IMR-90 (cell line): ENCODE measurements around the gene ATP2B1. TPM values are rescaled to one million over a fixed set of nuclear protein-coding genes. Genes with fewer than 3 reads are reported as not detected.

Experiments
- ATAC-seq: fragments of 200-7000 bp; cut with Tn5 transposase; 2 replicates; pipeline ENCODE4 v1.9.1; 2020; ENCODE audit warnings: low read depth, mild to moderate bottlenecking, moderate library complexity
- BruUV-seq: library from RNA; stranded (reverse); fragments of 400-500 nt; replicated peaks from 2 replicates; lab custom pipeline; 2021; lab: Mats Ljungman, UMichigan
- CTCF ChIA-PET: fragments of 300-600 bp; formaldehyde crosslinking; extraction: SDS; loops from one replicate; lab custom pipeline; 2021; ENCODE audit warnings: antibody characterized with exemption; lab: Yijun Ruan, JAX
- POLR2A ChIA-PET: fragments of 300-600 bp; sonication (Branson Sonifier 250); formaldehyde crosslinking; loops from one replicate; lab custom pipeline; 2022; ENCODE audit warnings: antibody characterized with exemption; ENCODE audit not compliant: unreplicated experiment; lab: Charles Lee
- DNase-seq: peaks from one replicate; pipeline ENCODE4 v3.0.0; 2013
- H2AFZ ChIP-seq: replicated peaks from 2 replicates; pipeline ENCODE3; 2013; ENCODE audit warnings: low read length, mild to moderate bottlenecking; ENCODE audit not compliant: poor library complexity
- H2AK5ac ChIP-seq: 2 replicates; pipeline ENCODE4 v1.6.1; 2013; ENCODE audit warnings: low read depth, low read length, inconsistent platforms
- H2AK9ac ChIP-seq: replicated peaks from 2 replicates; pipeline ENCODE3; 2013; ENCODE audit warnings: mild to moderate bottlenecking, low read depth, low read length, moderate library complexity; ENCODE audit not compliant: poor library complexity
- H2BK120ac ChIP-seq: 2 replicates; pipeline ENCODE4 v1.6.1; 2013; ENCODE audit warnings: low read depth, low read length, inconsistent platforms
- H2BK15ac ChIP-seq: 3 replicates; pipeline ENCODE4 v1.6.1; 2013; ENCODE audit warnings: low read depth, low read length, inconsistent platforms
- H2BK20ac ChIP-seq: 2 replicates; pipeline ENCODE4 v1.6.1; 2013; ENCODE audit warnings: low read depth, mild to moderate bottlenecking, inconsistent platforms, low read length, moderate library complexity
- H2BK5ac ChIP-seq: 2 replicates; pipeline ENCODE4 v1.6.1; 2013; ENCODE audit warnings: mild to moderate bottlenecking, low read depth, low read length, inconsistent platforms; ENCODE audit not compliant: poor library complexity, severe bottlenecking
- H3K14ac ChIP-seq: replicated peaks from 2 replicates; pipeline ENCODE4 v1.6.1; 2013; ENCODE audit warnings: low read depth, low read length, inconsistent platforms
- H3K18ac ChIP-seq: 2 replicates; pipeline ENCODE4 v1.6.1; 2013; ENCODE audit warnings: low read depth, low read length, control low read depth
- H3K23ac ChIP-seq: 2 replicates; pipeline ENCODE4 v1.6.1; 2013; ENCODE audit warnings: low read depth, low read length, inconsistent platforms
- H3K27ac ChIP-seq: 2 replicates; pipeline ENCODE4 v1.5.1; 2013; ENCODE audit warnings: mild to moderate bottlenecking, control low read depth, low read length; ENCODE audit not compliant: insufficient read depth
- H3K27me3 ChIP-seq: 2 replicates; pipeline ENCODE4 v1.6.1; 2013; ENCODE audit warnings: low read length; ENCODE audit not compliant: control insufficient read depth, insufficient read depth
- H3K36me3 ChIP-seq: 2 replicates; pipeline ENCODE4 v1.6.1; 2013; ENCODE audit warnings: low read length, mixed read lengths; ENCODE audit not compliant: control insufficient read depth, insufficient read depth
- H3K4ac ChIP-seq: 2 replicates; pipeline ENCODE4 v1.6.1; 2013; ENCODE audit warnings: low read depth, low read length, inconsistent platforms
- H3K4me1 ChIP-seq: 2 replicates; pipeline ENCODE4 v1.6.1; 2013; ENCODE audit warnings: low read length, mixed read lengths; ENCODE audit not compliant: control insufficient read depth, insufficient read depth
- H3K4me2 ChIP-seq: 2 replicates; pipeline ENCODE4 v1.6.1; 2013; ENCODE audit warnings: low read depth, mild to moderate bottlenecking, control low read depth, low read length, moderate library complexity
- H3K4me3 ChIP-seq: 2 replicates; pipeline ENCODE4 v1.5.1; 2013; ENCODE audit warnings: low read depth, mild to moderate bottlenecking, control low read depth, low read length, moderate library complexity; ENCODE audit not compliant: insufficient read depth
- H3K56ac ChIP-seq: 2 replicates; pipeline ENCODE4 v1.6.1; 2013; ENCODE audit warnings: low read length, inconsistent platforms; ENCODE audit not compliant: insufficient read depth; ENCODE audit errors: extremely low read depth
- H3K79me1 ChIP-seq, 2 experiments: 2 replicates each; pipeline ENCODE4 v1.6.1; 2013; ENCODE audit warnings: low read length in 2 of 2, inconsistent platforms in 1 of 2, low read depth in 1 of 2
- H3K9ac ChIP-seq: 2 replicates; pipeline ENCODE4 v1.6.1; 2013; ENCODE audit warnings: low read depth, low read length, control low read depth
- H3K9me1 ChIP-seq: 2 replicates; pipeline ENCODE4 v1.6.1; 2013; ENCODE audit warnings: low read length, inconsistent platforms; ENCODE audit not compliant: insufficient read depth
- H3K9me3 ChIP-seq: 2 replicates; pipeline ENCODE4 v1.6.1; 2013; ENCODE audit warnings: low read length; ENCODE audit not compliant: control insufficient read depth, insufficient read depth
- H4K20me1 ChIP-seq: 2 replicates; pipeline ENCODE4 v1.6.1; 2013; ENCODE audit warnings: low read length, inconsistent platforms; ENCODE audit not compliant: insufficient read depth
- H4K5ac ChIP-seq: 2 replicates; pipeline ENCODE4 v1.6.1; 2013; ENCODE audit warnings: mild to moderate bottlenecking, low read depth, low read length, control low read depth
- H4K8ac ChIP-seq, 2 experiments: 2 replicates each; pipeline ENCODE4 v1.6.1; 2013; ENCODE audit warnings: low read depth in 2 of 2, low read length in 2 of 2, control low read depth in 1 of 2, inconsistent platforms in 1 of 2
- H4K91ac ChIP-seq: 2 replicates; pipeline ENCODE4 v1.6.1; 2013; ENCODE audit warnings: low read depth, low read length, inconsistent platforms; ENCODE audit not compliant: insufficient read depth
- BHLHE40 ChIP-seq: fragments of 150-350 bp; IDR thresholded peaks from 2 replicates; pipeline ENCODE4 v1.6.1; 2016; ENCODE audit warnings: mild to moderate bottlenecking, low read depth, low read length
- CEBPB ChIP-seq: IDR thresholded peaks from 2 replicates; pipeline ENCODE4 v1.6.1; 2012; ENCODE audit warnings: low read depth, low read length, improper control_type of control experiment
- CHD1 ChIP-seq: IDR thresholded peaks from 2 replicates; pipeline ENCODE4 v1.6.1; 2012; ENCODE audit warnings: low read depth, low read length, improper control_type of control experiment
- FOS ChIP-seq: fragments of 150-350 bp; IDR thresholded peaks from 2 replicates; pipeline ENCODE4 v1.6.1; 2016; ENCODE audit warnings: low read depth, low read length
- MAFK ChIP-seq: IDR thresholded peaks from 2 replicates; pipeline ENCODE4 v1.6.1; 2012; ENCODE audit warnings: low read depth, low read length, improper control_type of control experiment
- MAZ ChIP-seq: IDR thresholded peaks from 2 replicates; pipeline ENCODE4 v1.6.1; 2012; ENCODE audit warnings: low read depth, mild to moderate bottlenecking, low read length, improper control_type of control experiment, moderate library complexity, borderline replicate concordance
- MXI1 ChIP-seq: IDR thresholded peaks from 2 replicates; pipeline ENCODE4 v1.6.1; 2012; ENCODE audit warnings: low read depth, mild to moderate bottlenecking, low read length, moderate library complexity, borderline replicate concordance
- NFE2L2 ChIP-seq: fragments of 150-350 bp; IDR thresholded peaks from 2 replicates; pipeline ENCODE4 v1.6.1; 2016; ENCODE audit warnings: low read depth, mild to moderate bottlenecking, low read length
- POLR2A ChIP-seq: IDR thresholded peaks from 2 replicates; pipeline ENCODE4 v1.6.1; 2012; ENCODE audit warnings: mild to moderate bottlenecking, low read depth, low read length
- RAD21 ChIP-seq: IDR thresholded peaks from 2 replicates; pipeline ENCODE4 v1.6.1; 2012; ENCODE audit warnings: low read length, improper control_type of control experiment
- RCOR1 ChIP-seq: IDR thresholded peaks from 2 replicates; pipeline ENCODE4 v1.6.1; 2012; ENCODE audit warnings: mild to moderate bottlenecking, low read length, improper control_type of control experiment; ENCODE audit not compliant: insufficient replicate concordance
- RFX5 ChIP-seq: IDR thresholded peaks from 2 replicates; pipeline ENCODE4 v1.8.0; 2012; ENCODE audit warnings: low read depth, mild to moderate bottlenecking, low read length, moderate library complexity
- SMC3 ChIP-seq: fragments of 150-350 bp; IDR thresholded peaks from 2 replicates; pipeline ENCODE4 v1.6.1; 2016; ENCODE audit warnings: low read depth, mild to moderate bottlenecking, antibody characterized with exemption, low read length, moderate library complexity
- WGBS, 2 experiments: methylation state at CpG; one replicate each; pipeline versions ENCODE4 v1.1.5 to v1.1.7; 2013; ENCODE audit warnings: missing lambda C conversion rate in 2 of 2; ENCODE audit not compliant: insufficient read length in 1 of 2; ENCODE audit errors: extremely low coverage in 2 of 2; 5-methylcytosine and 5-hydroxymethylcytosine counted together
- dilution Hi-C: fragments of 300-500 bp; cut with HindIII; formaldehyde crosslinking; loops from one replicate; pipeline ENCODE4 v1.14.3; 2018; ENCODE audit warnings: low sequenced_read_pairs; ENCODE audit not compliant: unreplicated experiment
- in situ Hi-C: fragments of 300-500 bp; cut with MboI; formaldehyde crosslinking; loops from 3 replicates; pipeline ENCODE4 v1.14.3; 2019; ENCODE audit warnings: low sequenced_read_pairs, inconsistent platforms, mixed read lengths
- intact Hi-C: fragments of 100-400 bp; cut with micrococcal nuclease; formaldehyde crosslinking; loops from 2 replicates; pipeline ENCODE4 v1.10.0; 2022
- polyA plus RNA-seq, 3 experiments: library from polyadenylated mRNA; depleted of rRNA; stranded (reverse); fragments of >200 nt; gene quantifications; 2 replicates each; pipeline ENCODE4 v1.2.3, GENCODE V29; 2012; ENCODE audit warnings: low replicate concordance in 1 of 3
- total RNA-seq: library from RNA; depleted of rRNA; stranded (reverse); fragments of >200 nt; gene quantifications from 2 replicates; pipeline ENCODE4 v1.2.3, GENCODE V29; 2012
- TF ChIP-seq, protein P1 (sequence below): conservative IDR thresholded peaks from 2 replicates; pipeline ENCODE4 v1.5.1; 2012; ENCODE audit warnings: mild to moderate bottlenecking, low read depth, low read length, improper control_type of control experiment
- TF ChIP-seq, protein P2 (sequence below): fragments of 150-350 bp; IDR thresholded peaks from 2 replicates; pipeline ENCODE4 v1.6.1; 2017; ENCODE audit warnings: mild to moderate bottlenecking, antibody characterized with exemption, low read length, low read depth
- TF ChIP-seq, protein P3 (sequence below): fragments of 150-350 bp; IDR thresholded peaks from 2 replicates; pipeline ENCODE4 v1.6.1; 2016; ENCODE audit warnings: low read depth, mild to moderate bottlenecking, low read length, moderate library complexity, borderline replicate concordance

ATP2B1 gene
- total and polyA plus RNA-seq, 2 of the 4 experiments (the other 2 are of a cell fraction): 9.9 to 32.6 TPM

DNA sequence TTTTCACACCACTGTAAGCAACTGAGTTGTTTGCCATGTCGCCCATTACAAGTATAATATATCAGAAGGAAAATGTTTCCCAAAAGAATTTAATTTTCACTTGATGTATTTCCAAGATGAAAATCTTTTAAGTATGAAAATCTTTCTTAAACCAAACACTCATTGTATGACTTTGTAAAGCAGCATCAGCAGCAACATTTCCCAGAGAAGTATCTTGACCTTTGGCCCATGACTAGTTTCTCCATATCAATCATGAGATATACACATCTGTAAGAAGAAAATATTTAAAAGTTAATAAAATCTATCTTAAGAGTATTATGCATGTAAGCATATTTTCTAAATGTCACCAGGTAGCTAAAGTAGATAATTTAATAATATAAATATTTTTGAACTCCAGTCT is 52.8 kb downstream of the ATP2B1 start:
- ChIA-PET CTCF (no interaction called here), POLR2A (no interaction called here)
- H3K4ac ChIP-seq: no peak overlapping the region
- H2AFZ ChIP-seq: no peak overlapping the region
- TF ChIP-seq CHD1 (no peak), RCOR1 (no peak), MAFK (no peak), NFE2L2 (no peak), POLR2A (no peak), RFX5 (no peak), MXI1 (no peak), SMC3 (no peak), BHLHE40 (no peak), FOS (no peak), CEBPB (no peak), MAZ (no peak), RAD21 (no peak)
- TF ChIP-seq, protein P1, sequence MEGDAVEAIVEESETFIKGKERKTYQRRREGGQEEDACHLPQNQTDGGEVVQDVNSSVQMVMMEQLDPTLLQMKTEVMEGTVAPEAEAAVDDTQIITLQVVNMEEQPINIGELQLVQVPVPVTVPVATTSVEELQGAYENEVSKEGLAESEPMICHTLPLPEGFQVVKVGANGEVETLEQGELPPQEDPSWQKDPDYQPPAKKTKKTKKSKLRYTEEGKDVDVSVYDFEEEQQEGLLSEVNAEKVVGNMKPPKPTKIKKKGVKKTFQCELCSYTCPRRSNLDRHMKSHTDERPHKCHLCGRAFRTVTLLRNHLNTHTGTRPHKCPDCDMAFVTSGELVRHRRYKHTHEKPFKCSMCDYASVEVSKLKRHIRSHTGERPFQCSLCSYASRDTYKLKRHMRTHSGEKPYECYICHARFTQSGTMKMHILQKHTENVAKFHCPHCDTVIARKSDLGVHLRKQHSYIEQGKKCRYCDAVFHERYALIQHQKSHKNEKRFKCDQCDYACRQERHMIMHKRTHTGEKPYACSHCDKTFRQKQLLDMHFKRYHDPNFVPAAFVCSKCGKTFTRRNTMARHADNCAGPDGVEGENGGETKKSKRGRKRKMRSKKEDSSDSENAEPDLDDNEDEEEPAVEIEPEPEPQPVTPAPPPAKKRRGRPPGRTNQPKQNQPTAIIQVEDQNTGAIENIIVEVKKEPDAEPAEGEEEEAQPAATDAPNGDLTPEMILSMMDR: no peak
- TF ChIP-seq, protein P2, sequence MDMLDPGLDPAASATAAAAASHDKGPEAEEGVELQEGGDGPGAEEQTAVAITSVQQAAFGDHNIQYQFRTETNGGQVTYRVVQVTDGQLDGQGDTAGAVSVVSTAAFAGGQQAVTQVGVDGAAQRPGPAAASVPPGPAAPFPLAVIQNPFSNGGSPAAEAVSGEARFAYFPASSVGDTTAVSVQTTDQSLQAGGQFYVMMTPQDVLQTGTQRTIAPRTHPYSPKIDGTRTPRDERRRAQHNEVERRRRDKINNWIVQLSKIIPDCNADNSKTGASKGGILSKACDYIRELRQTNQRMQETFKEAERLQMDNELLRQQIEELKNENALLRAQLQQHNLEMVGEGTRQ: no peak
- TF ChIP-seq, protein P3, sequence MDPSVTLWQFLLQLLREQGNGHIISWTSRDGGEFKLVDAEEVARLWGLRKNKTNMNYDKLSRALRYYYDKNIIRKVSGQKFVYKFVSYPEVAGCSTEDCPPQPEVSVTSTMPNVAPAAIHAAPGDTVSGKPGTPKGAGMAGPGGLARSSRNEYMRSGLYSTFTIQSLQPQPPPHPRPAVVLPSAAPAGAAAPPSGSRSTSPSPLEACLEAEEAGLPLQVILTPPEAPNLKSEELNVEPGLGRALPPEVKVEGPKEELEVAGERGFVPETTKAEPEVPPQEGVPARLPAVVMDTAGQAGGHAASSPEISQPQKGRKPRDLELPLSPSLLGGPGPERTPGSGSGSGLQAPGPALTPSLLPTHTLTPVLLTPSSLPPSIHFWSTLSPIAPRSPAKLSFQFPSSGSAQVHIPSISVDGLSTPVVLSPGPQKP: no peak
- H2BK15ac ChIP-seq: no peak overlapping the region
- no peaks in the 10 kb centered on the region for H3K27me3 ChIP-seq
- no peak overlapping the region for H2AK9ac ChIP-seq
- H2AK5ac ChIP-seq: no peak overlapping the region
- no peak overlapping the region for H2BK120ac ChIP-seq
- H3K36me3 ChIP-seq: no peaks in the 10 kb centered on the region; the same call in 1 of the 2 replicates
- H3K4me1 ChIP-seq: no peaks in the 10 kb centered on the region
- dilution Hi-C loops: no loop called here
- no peak overlapping the region for H4K8ac ChIP-seq
- H3K4me3 ChIP-seq: no peak overlapping the region
- H3K4me2 ChIP-seq: no peak overlapping the region
- no peak overlapping the region for H3K18ac ChIP-seq
- H4K20me1 ChIP-seq: no peaks in the 10 kb centered on the region; the same call in 1 of the 2 replicates
- intact Hi-C loops: no loop called here
- H3K9me1 ChIP-seq: no peaks in the 10 kb centered on the region
- no peak overlapping the region for H2BK5ac ChIP-seq
- no peak overlapping the region for H3K23ac ChIP-seq
- BruUV-seq: no TSS peak
- H3K9ac ChIP-seq: no peak overlapping the region
- DNase-seq (peak; percentile 75), ATAC-seq (no peak)
- no peak overlapping the region for H3K27ac ChIP-seq
- no CpG with 5 or more reads among the region's 1 CpG for WGBS, 2 experiments
- H3K9me3 ChIP-seq: no peaks in the 10 kb centered on the region
- no peak overlapping the region for H3K56ac ChIP-seq
- H4K5ac ChIP-seq: no peak overlapping the region
- H3K79me1 ChIP-seq: peaks cover 20 to 51% of the 10 kb centered on the region in 2 experiments
- no peak overlapping the region for H3K14ac ChIP-seq
- in situ Hi-C loops: no loop called here
- no peak overlapping the region for H2BK20ac ChIP-seq
- H4K91ac ChIP-seq: no peak overlapping the region
